Fibroblast of upper back skin (primary cell): ENCODE data around the gene S100A4.
"Not testable (repeated sequence)": the region's sequence is repeated elsewhere in the genome, so short reads cannot be mapped to it uniquely, and the experiment has no call there.

Source experiments
- DNase-seq: peaks from one replicate; pipeline ENCODE4 v3.0.0-alpha.2; 2013

The S100A4 gene

GRCh38 chr1:153545067-153546055 is at the start of gene S100A4:
S100A4 (minus strand) TSS chr1:153545806; CDS start chr1:153544794, 1,012 bp downstream.
- DNase-seq = peak; percentile 94

GRCh38 chr1:153592748-153593147 is 47.1 kb upstream of the S100A4 start:
- no peak for DNase-seq

GRCh38 chr1:153588482-153588881 is 42.9 kb upstream of the S100A4 start:
- DNase-seq = no peak

- not testable (repeated sequence) for DNase-seq
Measured at GRCh38 chr1:153588033-153588432, 42.4 kb upstream of the S100A4 start.

- no peak for DNase-seq
Measured at GRCh38 chr1:153587314-153587713, 41.7 kb upstream of the S100A4 start.

- DNase-seq = no peak
Measured at GRCh38 chr1:153586347-153586746, 40.7 kb upstream of the S100A4 start.

- DNase-seq = no peak
Measured at GRCh38 chr1:153585006-153585405, 39.4 kb upstream of the S100A4 start.

- DNase-seq = no peak
Measured at GRCh38 chr1:153583976-153584375, 38.4 kb upstream of the S100A4 start.

- not testable (repeated sequence) for DNase-seq
Measured at GRCh38 chr1:153583514-153583913, 37.9 kb upstream of the S100A4 start.

- not testable (repeated sequence) for DNase-seq
Measured at GRCh38 chr1:153582836-153583235, 37.2 kb upstream of the S100A4 start.

- DNase-seq = peak; percentile 32
Measured at GRCh38 chr1:153578936-153579335, 33.3 kb upstream of the S100A4 start.

- peak; percentile 74 for DNase-seq
Measured at GRCh38 chr1:153578490-153578889, 32.9 kb upstream of the S100A4 start.

- no peak for DNase-seq
Measured at GRCh38 chr1:153577624-153578051, 32.0 kb upstream of the S100A4 start.

GRCh38 chr1:153577138-153577537 is 31.5 kb upstream of the S100A4 start:
- DNase-seq = no peak

- DNase-seq = not testable (repeated sequence)
Measured at GRCh38 chr1:153575497-153575896, 29.9 kb upstream of the S100A4 start.

- DNase-seq = not testable (repeated sequence)
Measured at GRCh38 chr1:153575081-153575491, 29.5 kb upstream of the S100A4 start.

- DNase-seq = peak; percentile 27
Measured at GRCh38 chr1:153573351-153573750, 27.7 kb upstream of the S100A4 start.

GRCh38 chr1:153572569-153573015 is 27.0 kb upstream of the S100A4 start:
- peak; percentile 80 for DNase-seq

- no peak for DNase-seq
Measured at GRCh38 chr1:153571706-153572105, 26.1 kb upstream of the S100A4 start.

GRCh38 chr1:153570874-153571273 is 25.3 kb upstream of the S100A4 start:
- DNase-seq = no peak

GRCh38 chr1:153569465-153569864 is 23.9 kb upstream of the S100A4 start:
- no peak for DNase-seq

- DNase-seq = peak; percentile 87
Measured at GRCh38 chr1:153568367-153569099, 22.9 kb upstream of the S100A4 start.

- DNase-seq = no peak
Measured at GRCh38 chr1:153567621-153568366, 22.2 kb upstream of the S100A4 start.
